IPS DF 6.9 (cell line): Measurements from ENCODE around the gene KPTN.

Experiments used
- DNase-seq: peaks from one replicate; pipeline ENCODE4 v3.0.0-alpha.2; 2013; ENCODE audit warnings: low read depth, low spot score
- H3K27ac ChIP-seq: one replicate; pipeline ENCODE4 v1.5.1; 2013; ENCODE audit warnings: low read length, control low read depth
- H3K27me3 ChIP-seq: 2 replicates; pipeline ENCODE4 v1.6.1; 2013; ENCODE audit warnings: mild to moderate bottlenecking, low read length; ENCODE audit not compliant: control insufficient read depth, insufficient read depth
- H3K36me3 ChIP-seq: 2 replicates; pipeline ENCODE4 v1.6.1; 2013; ENCODE audit warnings: low read length; ENCODE audit not compliant: control insufficient read depth, insufficient read depth
- H3K4me1 ChIP-seq: 2 replicates; pipeline ENCODE4 v1.6.1; 2013; ENCODE audit warnings: low read length; ENCODE audit not compliant: control insufficient read depth, insufficient read depth
- H3K4me3 ChIP-seq: 2 replicates; pipeline ENCODE4 v1.5.1; 2013; ENCODE audit warnings: mild to moderate bottlenecking, low read length
- H3K9me3 ChIP-seq: 2 replicates; pipeline ENCODE4 v1.6.1; 2013; ENCODE audit warnings: low read length, inconsistent platforms; ENCODE audit not compliant: control insufficient read depth, insufficient read depth
- WGBS: extraction: QIAGEN DNeasy Blood & Tissue Kit; methylation state at CpG from one replicate; pipeline ENCODE4 v1.1.7; 2013; ENCODE audit warnings: mixed read lengths, missing lambda C conversion rate; ENCODE audit not compliant: insufficient read length, insufficient coverage; 5-methylcytosine and 5-hydroxymethylcytosine counted together

The KPTN gene

GRCh38 chr19:47497821-47498520, 14.0 kb upstream of the KPTN start:
- Histone ChIP-seq H3K36me3 (peaks cover 8% of the 10 kb centered on the region), H3K27me3 (no peaks in the 10 kb centered on the region), H3K4me1 (peaks cover under 1% of the 10 kb centered on the region), H3K9me3 (no peaks in the 10 kb centered on the region), H3K27ac (no peak overlapping the region), H3K4me3 (no peak overlapping the region)
- no peak for DNase-seq
- WGBS = no CpG with 5 or more reads among the region's 14 CpGs

GRCh38 chr19:47497050-47497766, 13.2 kb upstream of the KPTN start:
- Histone ChIP-seq H3K27ac (no peak overlapping the region), H3K27me3 (no peaks in the 10 kb centered on the region), H3K36me3 (peaks cover 8% of the 10 kb centered on the region), H3K9me3 (no peaks in the 10 kb centered on the region), H3K4me1 (peaks cover 3% of the 10 kb centered on the region), H3K4me3 (no peak overlapping the region)
- no peak for DNase-seq
- WGBS = no CpG with 5 or more reads among the region's 23 CpGs

- Histone ChIP-seq H3K27ac (no peak overlapping the region), H3K36me3 (peaks cover 8% of the 10 kb centered on the region), H3K9me3 (no peaks in the 10 kb centered on the region), H3K4me3 (no peak overlapping the region), H3K4me1 (peaks cover 5% of the 10 kb centered on the region), H3K27me3 (no peaks in the 10 kb centered on the region)
- no CpG with 5 or more reads among the region's 17 CpGs for WGBS
- DNase-seq = no peak
These were observed 11.7 kb upstream of the KPTN start for GRCh38 chr19:47495478-47496372.

- H3K27ac ChIP-seq = no peak overlapping the region
- peaks cover 14% of the 10 kb centered on the region for H3K36me3 ChIP-seq
- H3K9me3 ChIP-seq = no peaks in the 10 kb centered on the region
- H3K4me1 ChIP-seq = peaks cover 5% of the 10 kb centered on the region; the same call in 1 of the 2 replicates
- H3K27me3 ChIP-seq = no peaks in the 10 kb centered on the region
- no peak for DNase-seq
- no CpG with 5 or more reads among the region's 9 CpGs for WGBS
- no peak overlapping the region for H3K4me3 ChIP-seq
These were observed 10.7 kb upstream of the KPTN start for GRCh38 chr19:47494729-47495128.

- H3K36me3 ChIP-seq = peaks cover 10% of the 10 kb centered on the region
- no peak overlapping the region for H3K4me3 ChIP-seq
- H3K4me1 ChIP-seq = peaks cover 5% of the 10 kb centered on the region; the same call in 1 of the 2 replicates
- no peak overlapping the region for H3K27ac ChIP-seq
- no peaks in the 10 kb centered on the region for H3K27me3 ChIP-seq
- no CpG with 5 or more reads among the region's 5 CpGs for WGBS
- no peak for DNase-seq
- no peaks in the 10 kb centered on the region for H3K9me3 ChIP-seq
These were observed 10.2 kb upstream of the KPTN start for GRCh38 chr19:47494211-47494547.

GRCh38 chr19:47493378-47494210, 9.6 kb upstream of the KPTN start:
- WGBS = no CpG with 5 or more reads among the region's 18 CpGs
- Histone ChIP-seq H3K9me3 (no peaks in the 10 kb centered on the region), H3K4me1 (peaks cover 5% of the 10 kb centered on the region; the same call in 1 of the 2 replicates), H3K4me3 (no peak overlapping the region), H3K36me3 (peaks cover 10% of the 10 kb centered on the region), H3K27me3 (no peaks in the 10 kb centered on the region), H3K27ac (no peak overlapping the region)
- DNase-seq = no peak

- no peak for DNase-seq
- Histone ChIP-seq H3K4me3 (no peak overlapping the region), H3K27ac (no peak overlapping the region), H3K27me3 (no peaks in the 10 kb centered on the region), H3K9me3 (no peaks in the 10 kb centered on the region), H3K4me1 (peaks cover 5% of the 10 kb centered on the region; the same call in 1 of the 2 replicates), H3K36me3 (peaks cover 10% of the 10 kb centered on the region)
- WGBS = no CpG with 5 or more reads among the region's 23 CpGs
These were observed 8.8 kb upstream of the KPTN start for GRCh38 chr19:47492571-47493377.

GRCh38 chr19:47492137-47492533, 8.1 kb upstream of the KPTN start:
- Histone ChIP-seq H3K27ac (no peak overlapping the region), H3K36me3 (peaks cover 9% of the 10 kb centered on the region), H3K4me1 (peaks cover 5% of the 10 kb centered on the region; the same call in 1 of the 2 replicates), H3K9me3 (no peaks in the 10 kb centered on the region), H3K4me3 (no peak overlapping the region), H3K27me3 (no peaks in the 10 kb centered on the region)
- WGBS = no CpG with 5 or more reads among the region's 14 CpGs
- no peak for DNase-seq

GRCh38 chr19:47491358-47492136, 7.5 kb upstream of the KPTN start:
- Histone ChIP-seq H3K4me1 (peaks cover 5% of the 10 kb centered on the region; the same call in 1 of the 2 replicates), H3K4me3 (no peak overlapping the region), H3K27me3 (no peaks in the 10 kb centered on the region), H3K9me3 (no peaks in the 10 kb centered on the region), H3K27ac (no peak overlapping the region), H3K36me3 (peaks cover 6% of the 10 kb centered on the region)
- DNase-seq = no peak
- no CpG with 5 or more reads among the region's 22 CpGs for WGBS
